ENCODE results near the gene GEMIN7.
A peak's percentile ranks its signal among the peaks of the same experiment; 100 is the strongest.

Gene GEMIN7

DNA sequence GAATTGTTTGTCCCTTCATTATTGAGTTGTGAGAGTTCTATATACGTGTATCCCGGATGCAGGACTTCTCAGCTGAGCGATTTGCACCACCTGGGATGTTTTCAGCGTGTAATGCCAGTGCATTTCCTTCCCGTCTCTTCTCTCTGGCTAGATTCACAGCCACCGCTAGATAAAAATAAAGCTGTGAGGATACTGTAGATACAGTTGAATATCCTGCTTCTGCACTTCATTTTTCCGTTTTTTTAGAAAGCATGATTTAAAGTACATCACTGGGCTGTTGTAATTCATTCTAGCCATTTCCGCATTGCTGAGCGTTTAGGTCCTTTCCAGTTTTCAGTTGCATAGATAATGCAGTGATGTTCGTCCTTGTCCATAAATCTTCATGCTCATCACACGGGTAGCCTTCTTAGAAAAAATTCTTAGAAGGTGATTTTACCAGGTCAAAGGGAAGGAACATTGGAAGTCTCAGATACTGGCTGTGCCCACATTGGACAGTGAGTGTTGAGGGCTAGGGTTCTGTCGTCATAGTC, 28.6 kb downstream of the GEMIN7 start:
- DNase-seq = no peak

DNA sequence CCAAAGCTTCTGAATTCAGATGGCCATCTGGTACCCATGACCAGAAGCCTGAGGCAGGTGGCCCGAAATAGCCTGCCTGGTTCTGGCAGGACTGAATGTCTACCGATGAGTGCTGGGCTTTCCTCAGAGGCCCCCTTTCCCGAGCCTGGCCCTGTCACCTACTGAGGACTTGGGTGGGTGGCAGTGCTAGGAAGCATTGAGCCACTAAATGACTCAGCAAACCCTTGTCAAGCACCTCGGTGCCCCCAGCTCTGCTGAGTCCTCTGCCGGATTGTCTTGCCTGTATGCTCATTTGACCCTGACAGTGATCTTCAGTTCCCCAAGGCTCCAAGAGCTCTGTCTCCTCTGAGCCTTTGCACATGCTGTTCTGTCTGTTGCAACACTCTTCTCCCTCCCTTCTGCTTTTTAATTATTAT, 31.8 kb downstream of the GEMIN7 start:
- DNase-seq = no peak

DNA sequence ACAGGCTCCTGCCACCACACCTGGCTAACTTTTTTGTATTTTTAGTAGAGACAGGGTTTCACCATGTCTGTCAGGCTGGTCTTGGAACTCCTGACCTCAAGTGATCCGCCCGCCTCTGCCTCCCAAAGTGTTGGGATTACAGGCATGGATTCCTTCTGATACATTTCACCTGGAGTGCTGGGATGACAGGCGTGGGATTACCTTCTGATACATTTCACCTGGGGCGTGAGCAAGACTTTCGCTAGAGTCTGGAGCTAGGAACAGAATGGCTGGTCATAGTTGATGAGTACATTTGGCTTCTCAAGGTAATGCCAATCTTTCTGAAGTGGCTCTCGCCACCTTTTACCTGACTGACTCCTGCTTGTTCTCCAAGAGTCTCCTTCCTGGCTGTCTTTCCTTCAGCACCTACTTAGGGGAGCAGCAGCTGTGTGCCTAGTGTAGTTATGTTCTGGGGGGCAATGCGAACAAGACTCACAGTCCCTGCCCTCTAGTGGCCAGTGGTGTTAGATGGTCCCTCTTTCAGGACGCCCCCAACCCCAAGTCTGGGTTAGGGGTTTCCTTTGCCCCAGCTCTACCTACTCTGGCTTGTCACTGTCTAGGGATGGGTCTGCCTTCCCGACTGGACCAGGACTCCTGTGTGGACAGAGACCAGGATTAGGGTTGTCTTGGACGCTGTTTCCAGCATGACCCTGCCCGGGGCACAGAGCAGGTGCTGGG, 33.2 kb downstream of the GEMIN7 start:
- no peak for DNase-seq

DNA sequence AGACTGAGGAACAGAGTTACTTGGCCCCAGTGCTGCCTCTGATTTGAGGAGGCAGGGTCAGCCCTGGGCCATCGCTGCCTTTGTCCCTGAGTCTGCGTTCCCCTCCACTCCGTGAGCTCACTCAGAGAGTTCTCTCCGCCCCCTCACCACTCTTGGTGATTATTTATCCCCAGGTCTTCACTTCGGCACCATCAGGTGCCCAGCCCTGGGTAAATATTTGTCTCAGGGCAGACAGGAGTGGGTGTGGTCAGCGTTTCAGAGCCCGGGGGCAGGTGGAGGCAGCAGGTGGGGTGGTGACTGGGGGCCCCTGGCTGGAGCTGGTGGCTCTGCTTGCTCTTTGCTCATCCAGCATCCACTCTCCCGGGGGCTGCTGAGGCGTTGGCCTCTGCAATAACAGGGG, 34.6 kb downstream of the GEMIN7 start:
- peak; percentile 90 to 93 for DNase-seq

DNA sequence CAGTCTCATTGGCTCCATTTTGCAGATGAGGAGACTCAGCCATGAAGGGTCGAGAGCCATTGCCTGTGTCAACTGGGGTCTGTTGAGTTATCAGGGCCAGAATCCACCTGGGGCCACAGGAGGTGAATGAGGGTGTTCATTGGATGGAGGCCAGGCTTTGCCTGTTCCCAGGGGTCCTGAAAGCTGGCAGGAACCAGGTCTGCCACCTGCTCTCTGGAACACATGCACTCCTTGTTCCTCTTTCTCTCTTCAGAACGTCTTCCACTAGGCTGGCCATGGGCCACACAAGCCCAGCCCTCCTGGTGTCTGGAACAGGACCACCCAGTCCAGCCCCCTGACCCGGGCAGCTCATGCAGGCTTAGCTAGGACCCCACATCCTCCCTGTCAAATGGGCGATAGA, 35.1 kb downstream of the GEMIN7 start:
- peak; percentile 57 to 69 for DNase-seq

DNA sequence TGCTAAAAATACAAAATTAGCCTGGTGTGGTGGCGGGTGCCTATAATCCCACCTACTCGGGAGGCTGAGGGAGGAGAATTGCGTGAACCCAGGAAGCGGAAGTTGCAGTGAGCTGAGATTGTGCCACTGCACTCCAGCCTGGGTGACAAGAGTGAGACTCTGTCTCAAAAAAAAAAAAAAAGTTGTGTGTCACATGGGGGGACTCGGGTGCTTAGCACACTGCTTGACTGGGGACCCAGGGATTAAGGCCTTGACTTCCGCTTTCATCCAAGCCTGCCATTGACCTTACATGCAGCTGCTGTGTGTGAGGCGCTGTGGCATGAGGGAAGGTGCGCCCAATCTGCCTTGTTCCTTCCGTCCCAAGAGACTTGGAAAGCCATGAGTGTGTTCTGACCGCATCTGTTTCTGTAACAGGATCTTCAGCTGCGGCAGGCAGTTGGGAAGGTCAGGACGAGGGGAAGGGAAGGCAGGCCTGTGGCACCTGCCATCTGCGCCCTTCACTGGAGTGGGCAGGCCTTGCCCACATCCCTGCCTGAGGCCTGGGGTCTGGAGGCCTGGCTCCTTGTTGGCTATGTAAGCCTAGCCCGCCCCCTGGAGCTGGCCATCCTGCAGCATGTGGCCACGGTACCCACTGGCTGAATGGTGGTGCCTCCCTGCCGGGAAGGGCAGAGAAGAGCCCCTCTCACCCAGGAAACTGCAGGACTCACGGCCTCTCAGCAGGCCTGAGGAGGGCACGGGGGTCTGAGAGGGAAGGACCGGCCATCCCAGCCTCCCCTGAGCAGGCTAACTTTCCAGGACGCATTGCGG, 37.0 kb downstream of the GEMIN7 start:
- DNase-seq = no peak

DNA sequence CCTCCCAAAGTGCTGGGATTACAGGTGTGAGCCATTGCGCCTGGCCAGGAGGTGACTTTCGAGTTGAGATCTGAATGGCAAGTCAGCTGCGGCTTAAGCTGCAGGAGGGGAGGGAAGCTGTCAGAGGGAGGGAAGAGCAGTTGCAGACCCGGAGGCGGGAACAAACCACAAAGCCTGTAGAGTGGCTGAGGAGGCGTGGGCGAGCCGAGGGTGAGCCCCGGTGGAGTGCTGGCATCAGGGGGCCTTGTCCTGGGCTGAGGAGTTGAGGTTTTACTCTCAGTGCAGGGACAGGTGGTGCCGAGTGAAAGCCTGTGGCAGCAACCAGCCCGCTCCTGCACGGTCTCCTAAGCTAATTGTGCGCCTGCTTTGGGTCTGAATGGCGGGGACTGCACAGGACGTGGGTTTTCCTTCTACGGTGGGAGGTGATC, 38.1 kb downstream of the GEMIN7 start:
- DNase-seq = peak in 1 of 2 experiments; percentile 24

DNA sequence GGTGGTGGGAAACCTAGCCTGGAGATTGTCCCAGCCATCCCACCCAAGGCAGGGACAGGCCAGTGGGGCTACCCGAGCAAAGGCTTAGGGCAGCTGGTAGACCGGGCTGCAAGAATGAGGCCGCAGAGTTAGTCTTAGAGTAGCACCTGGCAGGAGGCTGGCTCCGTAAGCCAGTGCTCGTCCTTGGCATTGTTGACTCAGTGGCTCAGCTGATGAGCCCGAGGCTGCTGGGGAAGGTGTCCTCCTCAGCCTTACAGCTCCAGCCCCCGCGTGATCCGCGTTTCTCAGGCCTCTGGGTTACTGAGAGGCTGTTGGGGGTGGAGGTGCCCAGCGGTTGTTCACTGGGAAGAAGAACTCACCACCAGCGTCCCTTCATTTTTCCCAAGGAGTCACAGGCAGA, 38.6 kb downstream of the GEMIN7 start:
- peak in 1 of 2 experiments; percentile 32 for DNase-seq

DNA sequence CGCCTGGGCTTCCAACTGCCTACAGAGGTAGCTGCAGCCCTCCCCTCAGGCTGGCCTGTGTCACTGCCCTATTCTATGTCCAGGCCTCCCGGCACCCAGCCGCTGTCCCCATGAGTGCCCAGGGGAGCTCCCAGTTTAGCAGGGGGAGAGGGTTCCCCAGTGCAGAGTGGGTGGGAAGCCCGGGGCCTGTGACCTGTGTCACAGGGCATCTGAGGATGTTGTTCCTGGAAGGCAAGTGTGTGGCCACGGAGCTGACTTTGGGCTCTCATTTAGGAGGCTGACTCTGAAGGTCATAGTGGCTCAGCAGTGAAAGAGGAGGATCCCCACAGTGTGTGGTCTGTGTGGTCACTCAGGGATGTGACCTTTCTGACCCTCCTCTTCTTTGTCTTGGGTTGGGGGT, 39.0 kb downstream of the GEMIN7 start:
- no peak for DNase-seq

DNA sequence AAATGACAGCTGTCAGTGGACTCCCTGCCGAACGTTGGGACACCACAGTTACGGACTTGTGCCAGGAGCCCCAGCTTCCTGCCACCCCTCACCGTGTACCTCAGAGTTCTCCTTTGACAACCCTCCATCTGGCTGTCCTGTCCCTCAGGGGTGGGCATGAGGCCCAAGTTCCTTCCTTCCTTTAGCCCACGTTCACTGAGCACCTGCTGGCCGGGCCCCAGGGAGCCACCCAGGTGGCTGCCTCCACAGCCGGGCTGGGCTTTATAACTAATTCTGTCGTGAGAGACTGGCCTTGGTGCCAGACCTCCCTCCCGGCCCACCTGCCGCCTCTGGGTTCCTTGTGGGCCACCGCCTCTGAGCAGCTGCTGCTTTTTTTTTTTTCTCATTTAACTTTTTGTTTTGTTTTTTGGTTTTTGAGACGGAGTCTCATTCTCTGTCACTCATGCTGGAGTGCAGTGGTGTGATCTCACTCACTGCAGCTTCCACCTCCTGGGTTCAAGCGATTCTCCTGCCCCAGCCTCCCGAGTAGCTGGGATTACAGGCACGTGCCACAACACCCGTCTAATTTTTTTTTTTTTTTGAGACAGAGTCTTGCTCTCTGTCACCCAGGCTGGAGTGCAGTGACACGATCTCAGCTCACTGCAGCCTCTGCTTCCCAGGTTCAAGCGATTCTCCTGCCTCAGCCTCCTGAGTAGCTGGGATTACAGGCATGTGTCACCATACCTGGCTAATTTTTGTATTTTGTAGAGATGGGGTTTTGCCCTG, 39.7 kb downstream of the GEMIN7 start:
- DNase-seq = peak; percentile 47 to 82

DNA sequence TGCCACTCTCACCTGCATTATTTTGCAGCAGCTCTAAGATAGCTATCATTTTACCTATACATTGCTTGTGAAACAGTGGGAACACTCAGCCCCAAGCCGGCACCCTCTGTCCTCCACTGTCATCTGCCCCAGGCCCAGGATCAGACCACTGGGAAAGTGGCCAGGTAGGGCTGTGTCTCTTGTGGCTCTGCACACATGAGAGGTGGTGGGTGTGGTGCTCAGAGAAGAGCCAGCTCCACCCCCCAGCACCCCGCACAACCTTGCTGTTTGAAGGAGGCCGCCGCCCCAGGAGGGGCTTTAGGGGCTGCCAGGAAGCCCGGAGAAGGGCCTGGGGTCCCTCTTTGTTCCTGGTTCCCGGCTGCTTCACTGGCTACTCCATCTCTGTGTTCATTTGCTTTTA, 40.5 kb downstream of the GEMIN7 start:
- DNase-seq = peak in 1 of 2 experiments; percentile 3

DNA sequence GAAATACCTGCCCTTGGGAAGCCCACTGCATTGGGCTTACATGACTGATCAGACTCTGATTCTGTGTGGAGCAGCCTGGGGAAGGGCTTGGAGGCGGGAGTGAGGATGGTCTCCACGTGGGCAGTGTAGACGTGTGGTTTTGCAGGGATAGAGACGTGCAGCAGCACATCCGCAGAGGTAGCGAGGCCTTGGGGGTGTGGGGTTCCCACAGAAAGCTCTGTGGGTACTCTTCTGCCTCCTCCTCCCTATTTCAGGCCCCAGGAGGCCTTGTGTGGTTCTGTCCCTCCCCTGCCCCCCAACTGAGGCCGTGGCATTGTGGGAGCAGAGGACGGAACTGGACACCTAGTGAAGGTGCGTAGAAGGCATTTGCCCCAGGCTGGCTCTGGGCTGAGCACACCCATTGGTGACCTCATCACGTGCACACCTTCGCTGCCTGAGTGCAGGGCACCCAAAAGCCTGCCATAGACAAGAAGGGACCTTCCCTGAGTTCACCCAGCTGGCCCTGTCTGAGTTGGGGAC, 42.8 kb downstream of the GEMIN7 start:
- no peak for DNase-seq

DNA sequence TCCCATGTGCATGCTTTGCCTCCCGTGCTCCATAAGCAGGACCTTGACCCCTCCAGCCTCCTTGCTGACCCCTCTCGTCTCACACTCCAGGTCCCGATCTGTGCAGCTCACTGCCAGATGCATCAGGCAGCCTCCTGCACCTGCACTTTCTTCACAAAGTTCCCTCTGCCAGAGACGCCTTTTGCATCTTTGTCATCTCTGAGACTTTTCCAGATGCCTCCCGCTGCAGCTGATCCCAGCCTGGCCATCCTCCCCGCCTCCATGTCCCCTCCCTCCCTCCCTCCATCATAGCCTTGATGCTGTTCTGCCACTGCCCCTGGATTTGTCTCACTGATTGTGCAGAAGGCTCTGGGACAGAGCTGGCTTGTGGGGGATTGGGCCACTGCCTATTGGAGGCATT, 43.8 kb downstream of the GEMIN7 start:
- no peak for DNase-seq

DNA sequence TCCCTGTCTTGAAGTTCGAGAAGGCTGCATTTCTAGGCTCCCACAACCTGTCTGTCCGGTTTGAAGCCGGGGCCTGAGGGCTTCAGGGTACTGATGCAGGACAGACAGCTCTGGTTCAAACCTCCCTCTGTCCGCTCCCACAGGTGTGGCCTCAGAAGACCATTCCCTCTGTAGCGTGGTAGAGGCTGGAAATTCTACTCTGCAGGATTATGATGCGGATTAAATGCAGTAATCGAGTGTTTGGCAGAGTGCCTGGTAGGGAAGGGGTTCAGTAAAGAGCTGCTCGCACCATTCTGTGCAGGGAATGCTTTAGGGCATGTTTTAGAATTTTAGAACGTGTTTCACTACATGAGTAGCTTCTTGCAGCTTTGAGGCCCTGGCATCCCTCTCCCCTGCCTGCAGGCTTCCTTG, 44.4 kb downstream of the GEMIN7 start:
- DNase-seq = peak in 1 of 2 experiments; percentile 62

DNA sequence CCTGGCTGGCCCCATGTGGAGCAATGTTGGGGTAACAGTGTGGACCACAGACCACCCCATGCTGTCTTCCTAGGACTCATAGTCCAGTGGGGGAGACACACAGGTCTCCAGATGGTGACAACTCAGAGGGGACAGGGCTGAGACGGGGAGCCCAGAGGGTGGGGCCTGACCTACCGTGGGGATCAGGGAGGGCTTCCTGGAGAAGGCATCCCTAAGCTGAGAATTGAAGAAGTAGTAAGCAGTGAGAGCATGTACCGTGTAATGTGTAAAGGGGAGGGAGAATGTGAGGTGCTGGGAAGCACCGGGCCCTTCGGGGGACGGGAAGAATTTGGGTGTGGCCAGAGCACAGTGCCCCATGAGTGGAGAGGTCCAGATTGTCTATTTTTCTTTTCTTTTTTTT, 45.0 kb downstream of the GEMIN7 start:
- DNase-seq = no peak

DNA sequence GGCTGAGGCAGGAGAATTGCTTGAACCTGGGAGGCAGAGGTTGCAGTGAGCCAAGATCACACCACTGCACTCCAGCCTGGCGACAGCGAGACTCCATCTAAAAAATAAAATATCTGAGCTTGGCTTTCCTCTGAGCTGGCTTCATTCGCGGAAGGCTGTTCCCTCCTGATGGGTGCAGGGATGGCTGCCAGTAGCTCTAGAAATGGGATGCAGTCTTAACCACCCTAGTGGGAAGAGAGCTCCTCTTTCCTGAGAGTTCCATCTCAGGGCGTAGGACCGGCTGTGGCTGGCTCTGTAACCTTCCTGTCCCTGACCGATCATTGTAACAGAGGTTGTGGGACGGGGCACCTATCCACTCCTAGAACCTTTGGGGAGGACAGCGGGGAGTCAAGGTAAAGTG, 46.3 kb downstream of the GEMIN7 start:
- DNase-seq = no peak

DNA sequence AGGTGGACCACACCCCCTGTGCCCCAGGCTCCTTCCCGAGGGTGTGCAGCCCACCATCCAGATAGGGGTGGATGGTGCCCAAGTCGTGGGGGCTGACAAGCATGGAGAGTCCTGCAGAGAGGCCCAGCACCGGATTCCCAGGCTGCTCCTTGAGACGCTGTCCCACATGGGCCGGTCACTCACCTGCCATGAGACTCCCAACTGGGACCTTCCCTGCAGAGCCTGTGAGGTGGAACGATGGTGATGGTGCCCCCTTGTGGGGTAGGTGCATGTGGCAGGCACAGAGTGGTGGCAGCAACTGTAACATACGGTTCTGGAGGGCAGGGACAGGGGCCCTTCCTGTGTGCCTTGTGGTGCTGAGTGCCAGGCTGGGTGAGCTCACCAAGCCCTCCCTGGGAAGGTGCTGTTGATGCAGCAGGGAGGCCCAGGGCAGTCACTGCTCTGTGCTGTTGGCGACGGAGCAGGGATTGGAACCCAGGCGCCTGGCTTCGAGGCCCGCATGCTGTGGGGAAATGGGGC, 47.0 kb downstream of the GEMIN7 start:
- peak; percentile 62 to 67 for DNase-seq

DNA sequence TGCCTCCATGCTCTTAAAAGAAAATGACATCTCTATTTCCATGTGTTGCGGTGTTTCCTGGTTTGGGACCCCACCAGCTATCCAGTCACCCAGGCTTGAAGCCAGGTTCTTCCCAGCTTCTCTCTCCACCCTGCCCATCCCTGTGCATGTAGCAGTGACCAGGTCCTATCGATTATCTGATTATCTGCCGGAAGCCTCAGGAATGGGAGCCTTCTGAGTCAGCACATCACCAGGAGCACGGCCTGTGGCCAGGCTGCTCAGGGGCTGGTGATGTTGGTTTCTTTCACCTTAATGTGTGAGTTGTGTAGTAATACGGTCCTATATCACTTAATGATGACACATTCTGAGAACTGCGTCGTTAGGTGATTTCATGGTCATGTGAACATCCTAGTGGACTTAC, 47.6 kb downstream of the GEMIN7 start:
- DNase-seq = no peak

DNA sequence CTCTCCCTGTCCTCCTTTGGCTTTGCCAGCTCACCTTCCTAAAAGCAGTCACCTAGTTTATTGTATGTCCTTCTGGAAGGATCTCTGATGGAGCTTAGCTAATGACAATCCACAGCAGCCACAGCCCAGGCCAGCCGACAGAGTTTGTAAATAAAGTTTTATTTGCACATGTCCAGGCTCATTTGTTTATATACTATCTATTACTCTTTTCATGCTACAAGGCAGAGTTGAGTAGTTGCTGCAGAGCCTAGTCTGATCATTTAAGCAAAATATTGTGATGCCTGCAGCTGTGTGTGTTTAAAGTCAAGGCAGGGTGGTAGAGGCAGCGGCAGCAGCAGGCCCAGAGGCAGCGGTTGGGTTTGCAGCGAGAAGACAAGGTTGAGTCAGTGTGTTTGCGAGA, 49.1 kb downstream of the GEMIN7 start:
- DNase-seq = no peak

DNA sequence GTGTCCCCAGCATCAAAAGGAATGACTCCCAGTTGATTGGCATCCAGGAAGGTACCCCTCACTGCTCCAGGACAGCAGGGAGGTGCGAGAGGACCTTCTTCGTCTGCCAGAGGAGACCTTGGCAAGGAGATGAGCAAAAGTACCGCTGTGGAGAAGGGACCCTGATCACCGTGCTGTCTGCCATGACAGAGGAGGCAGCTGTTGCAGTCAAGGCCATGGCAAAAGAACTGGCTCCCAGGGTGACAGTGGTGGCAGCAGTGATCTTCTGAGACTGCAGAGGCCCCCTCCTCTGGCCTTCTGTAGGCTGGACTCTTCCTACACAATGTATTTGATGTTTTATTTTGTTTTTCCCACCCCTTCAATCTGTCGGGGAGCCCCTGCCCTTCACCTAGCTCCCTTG, 49.7 kb downstream of the GEMIN7 start:
- no peak for DNase-seq

DNA sequence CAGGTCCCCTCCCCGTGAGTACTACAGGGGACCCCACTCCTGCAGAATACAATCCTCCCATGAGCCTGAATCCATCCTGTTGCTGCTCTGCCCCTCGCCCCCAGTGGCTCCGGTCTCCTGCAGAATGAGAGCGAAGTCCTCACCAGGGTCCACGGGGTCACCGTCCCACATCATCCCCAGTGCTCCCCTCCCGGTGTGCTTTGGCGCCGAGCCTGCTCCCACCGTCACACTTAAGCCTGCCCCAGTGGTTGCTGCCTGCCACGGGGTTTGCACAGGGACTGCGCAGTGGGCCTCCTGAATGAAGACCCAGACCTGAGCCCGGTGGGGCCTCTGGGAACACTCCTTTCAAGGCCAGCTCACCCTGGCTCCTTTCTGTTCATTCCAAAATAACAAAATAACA, 51.2 kb downstream of the GEMIN7 start:
- no peak for DNase-seq

DNA sequence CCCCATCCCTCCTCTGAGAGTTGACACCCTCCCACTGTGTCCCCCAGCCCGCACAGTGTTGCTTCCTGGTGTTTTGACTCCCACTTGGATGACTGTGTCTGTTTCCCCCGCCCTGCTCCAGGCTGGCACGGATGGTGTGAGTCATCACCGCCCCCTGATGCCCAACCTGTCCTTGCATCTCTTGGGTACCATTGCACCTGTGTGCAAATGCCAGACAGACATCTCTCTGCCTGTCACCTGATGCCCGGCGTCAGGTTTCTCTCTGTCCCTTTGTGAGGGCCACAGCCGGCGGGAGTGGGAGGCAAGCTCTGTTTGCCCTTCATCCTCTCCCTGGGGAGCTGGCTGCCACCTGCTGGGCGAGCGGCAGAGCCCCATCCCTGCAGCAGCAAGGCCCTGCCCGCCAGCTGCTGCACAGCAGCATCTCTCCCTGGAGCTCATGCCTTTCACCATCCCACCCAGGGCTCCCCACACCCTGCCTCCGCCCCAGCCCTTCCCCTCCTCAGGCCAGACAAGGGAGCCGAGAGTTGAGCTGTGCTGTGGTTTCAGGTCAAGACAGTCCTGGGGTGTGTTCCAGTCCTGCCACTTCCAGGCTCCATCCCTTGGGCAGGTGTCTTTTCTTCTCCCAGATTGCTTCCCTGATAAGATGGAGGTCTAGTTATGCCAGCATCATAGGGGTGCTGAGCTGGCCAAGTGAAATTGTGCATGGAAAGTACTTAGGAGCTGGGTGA, 52.0 kb downstream of the GEMIN7 start:
- DNase-seq = peak; percentile 95 to 98
